ENCODE data around the gene DPP6.

Gene DPP6

GRCh38 chr7:154289119-154289518 is 236.9 kb downstream of the DPP6 start:
- Histone ChIP-seq H3K4me3 (ENCODE audit: control insufficient read depth in 1 of 7, extremely low read depth in 1 of 7, insufficient read depth in 4 of 7, low read depth in 2 of 7, low read length in 6 of 7) (no peak overlapping the region), H3K4me1 (ENCODE audit: control extremely low read depth in 1 of 4, control insufficient read depth in 4 of 4, insufficient read depth in 4 of 4, low read length in 3 of 4) (no peaks in the 10 kb centered on the region), H3K27me3 (replicated peaks in 2 of 5; ENCODE audit: control insufficient read depth in 4 of 5, insufficient read depth in 5 of 5, low read length in 4 of 5) (no peaks in the 10 kb centered on the region), H3K9me3 (ENCODE audit: control extremely low read depth in 1 of 5, control insufficient read depth in 4 of 5, insufficient read depth in 2 of 5, low read depth in 1 of 5, low read length in 4 of 5) (no peaks in the 10 kb centered on the region), H3K36me3 (ENCODE audit: control insufficient read depth in 4 of 4, insufficient read depth in 4 of 4, low read length in 3 of 4) (no peaks in the 10 kb centered on the region), H3K27ac (ENCODE audit: insufficient read depth in 1 of 2, low read depth in 1 of 2, low read length in 2 of 2, poor library complexity in 1 of 2, severe bottlenecking in 2 of 2) (no peak overlapping the region)
- ChIA-PET CTCF (no interaction called here), POLR2A (no interaction called here)
- WGBS (ENCODE audit: insufficient coverage): 86% methylated on average over 4 of the region's 5 CpGs
- DNase-seq: no peak

- Histone ChIP-seq H3K36me3 (ENCODE audit: control insufficient read depth in 4 of 4, insufficient read depth in 4 of 4, low read length in 3 of 4) (no peaks in the 10 kb centered on the region), H3K27ac (ENCODE audit: insufficient read depth in 1 of 2, low read depth in 1 of 2, low read length in 2 of 2, poor library complexity in 1 of 2, severe bottlenecking in 2 of 2) (no peak overlapping the region), H3K4me3 (ENCODE audit: control insufficient read depth in 1 of 7, extremely low read depth in 1 of 7, insufficient read depth in 4 of 7, low read depth in 2 of 7, low read length in 6 of 7) (no peak overlapping the region), H3K9me3 (ENCODE audit: control extremely low read depth in 1 of 5, control insufficient read depth in 4 of 5, insufficient read depth in 2 of 5, low read depth in 1 of 5, low read length in 4 of 5) (no peaks in the 10 kb centered on the region), H3K4me1 (ENCODE audit: control extremely low read depth in 1 of 4, control insufficient read depth in 4 of 4, insufficient read depth in 4 of 4, low read length in 3 of 4) (no peaks in the 10 kb centered on the region), H3K27me3 (replicated peaks in 2 of 5; ENCODE audit: control insufficient read depth in 4 of 5, insufficient read depth in 5 of 5, low read length in 4 of 5) (no peaks in the 10 kb centered on the region)
- POLR2A ChIA-PET: no interaction called here
- WGBS (ENCODE audit: insufficient coverage): 82% methylated on average over 3 of the region's 4 CpGs
- CTCF ChIA-PET: no interaction called here
- DNase-seq: no peak
These were observed 244.2 kb downstream of the DPP6 start for GRCh38 chr7:154296443-154296842.

- Histone ChIP-seq H3K4me1 (ENCODE audit: control extremely low read depth in 1 of 4, control insufficient read depth in 4 of 4, insufficient read depth in 4 of 4, low read length in 3 of 4) (no peaks in the 10 kb centered on the region), H3K9me3 (ENCODE audit: control extremely low read depth in 1 of 5, control insufficient read depth in 4 of 5, insufficient read depth in 2 of 5, low read depth in 1 of 5, low read length in 4 of 5) (no peaks in the 10 kb centered on the region), H3K4me3 (ENCODE audit: control insufficient read depth in 1 of 7, extremely low read depth in 1 of 7, insufficient read depth in 4 of 7, low read depth in 2 of 7, low read length in 6 of 7) (no peak overlapping the region), H3K27me3 (replicated peaks in 2 of 5; ENCODE audit: control insufficient read depth in 4 of 5, insufficient read depth in 5 of 5, low read length in 4 of 5) (peaks cover 0 to 10% (median 6%) of the 10 kb centered on the region in 5 experiments), H3K27ac (ENCODE audit: insufficient read depth in 1 of 2, low read depth in 1 of 2, low read length in 2 of 2, poor library complexity in 1 of 2, severe bottlenecking in 2 of 2) (no peak overlapping the region), H3K36me3 (ENCODE audit: control insufficient read depth in 4 of 4, insufficient read depth in 4 of 4, low read length in 3 of 4) (no peaks in the 10 kb centered on the region)
- CTCF ChIA-PET: no interaction called here
- WGBS (ENCODE audit: insufficient coverage): 91% methylated on average over 4 of the region's 8 CpGs
- DNase-seq: no peak
- POLR2A ChIA-PET: no interaction called here
These were observed 247.5 kb downstream of the DPP6 start for GRCh38 chr7:154299736-154300135.

GRCh38 chr7:154302380-154302779 is 250.2 kb downstream of the DPP6 start:
- Histone ChIP-seq H3K4me1 (ENCODE audit: control extremely low read depth in 1 of 4, control insufficient read depth in 4 of 4, insufficient read depth in 4 of 4, low read length in 3 of 4) (no peaks in the 10 kb centered on the region), H3K27ac (ENCODE audit: insufficient read depth in 1 of 2, low read depth in 1 of 2, low read length in 2 of 2, poor library complexity in 1 of 2, severe bottlenecking in 2 of 2) (no peak overlapping the region), H3K27me3 (replicated peaks in 2 of 5; ENCODE audit: control insufficient read depth in 4 of 5, insufficient read depth in 5 of 5, low read length in 4 of 5) (peaks cover 4 to 27% (median 11%) of the 10 kb centered on the region in 5 experiments), H3K36me3 (ENCODE audit: control insufficient read depth in 4 of 4, insufficient read depth in 4 of 4, low read length in 3 of 4) (no peaks in the 10 kb centered on the region), H3K9me3 (ENCODE audit: control extremely low read depth in 1 of 5, control insufficient read depth in 4 of 5, insufficient read depth in 2 of 5, low read depth in 1 of 5, low read length in 4 of 5) (peaks cover 0 to 3% (median 0%) of the 10 kb centered on the region in 5 experiments), H3K4me3 (ENCODE audit: control insufficient read depth in 1 of 7, extremely low read depth in 1 of 7, insufficient read depth in 4 of 7, low read depth in 2 of 7, low read length in 6 of 7) (no peak overlapping the region)
- WGBS (ENCODE audit: insufficient coverage): 88% methylated on average over 1 of the region's 2 CpGs
- CTCF ChIA-PET: no interaction called here
- no peak for DNase-seq
- POLR2A ChIA-PET: no interaction called here

GRCh38 chr7:154304231-154304630 is 252.0 kb downstream of the DPP6 start:
- ChIA-PET POLR2A (no interaction called here), CTCF (no interaction called here)
- no peak overlapping the region for H3K4me3 ChIP-seq (ENCODE audit: control insufficient read depth in 1 of 7, extremely low read depth in 1 of 7, insufficient read depth in 4 of 7, low read depth in 2 of 7, low read length in 6 of 7)

GRCh38 chr7:154304740-154305700 is 252.8 kb downstream of the DPP6 start:
- no peak for DNase-seq
- 13% methylated on average over 26 of the region's 57 CpGs for WGBS (ENCODE audit: insufficient coverage)
- peaks cover 0 to 3% (median 0%) of the 10 kb centered on the region in 5 experiments for H3K9me3 ChIP-seq (ENCODE audit: control extremely low read depth in 1 of 5, control insufficient read depth in 4 of 5, insufficient read depth in 2 of 5, low read depth in 1 of 5, low read length in 4 of 5)
- no peaks in the 10 kb centered on the region for H3K36me3 ChIP-seq (ENCODE audit: control insufficient read depth in 4 of 4, insufficient read depth in 4 of 4, low read length in 3 of 4)
- peaks cover 4 to 27% (median 11%) of the 10 kb centered on the region in 5 experiments for H3K27me3 ChIP-seq (replicated peaks in 2 of 5; ENCODE audit: control insufficient read depth in 4 of 5, insufficient read depth in 5 of 5, low read length in 4 of 5)
- H3K27ac ChIP-seq (ENCODE audit: insufficient read depth in 1 of 2, low read depth in 1 of 2, low read length in 2 of 2, poor library complexity in 1 of 2, severe bottlenecking in 2 of 2): no peak overlapping the region
- CTCF ChIA-PET: no interaction called here
- POLR2A ChIA-PET: no interaction called here
- H3K4me1 ChIP-seq (ENCODE audit: control extremely low read depth in 1 of 4, control insufficient read depth in 4 of 4, insufficient read depth in 4 of 4, low read length in 3 of 4): no peaks in the 10 kb centered on the region
- H3K4me3 ChIP-seq (ENCODE audit: control insufficient read depth in 1 of 7, extremely low read depth in 1 of 7, insufficient read depth in 4 of 7, low read depth in 2 of 7, low read length in 6 of 7): no peak overlapping the region

More at GRCh38 chr7:154304231-154304630, 252.0 kb downstream of the DPP6 start:
- WGBS (ENCODE audit: insufficient coverage): 46% methylated on average over 4 of the region's 4 CpGs
- DNase-seq: no peak
- Histone ChIP-seq H3K36me3 (ENCODE audit: control insufficient read depth in 4 of 4, insufficient read depth in 4 of 4, low read length in 3 of 4) (no peaks in the 10 kb centered on the region), H3K9me3 (ENCODE audit: control extremely low read depth in 1 of 5, control insufficient read depth in 4 of 5, insufficient read depth in 2 of 5, low read depth in 1 of 5, low read length in 4 of 5) (peaks cover 0 to 3% (median 0%) of the 10 kb centered on the region in 5 experiments), H3K4me1 (ENCODE audit: control extremely low read depth in 1 of 4, control insufficient read depth in 4 of 4, insufficient read depth in 4 of 4, low read length in 3 of 4) (no peaks in the 10 kb centered on the region), H3K27ac (ENCODE audit: insufficient read depth in 1 of 2, low read depth in 1 of 2, low read length in 2 of 2, poor library complexity in 1 of 2, severe bottlenecking in 2 of 2) (no peak overlapping the region), H3K27me3 (replicated peaks in 2 of 5; ENCODE audit: control insufficient read depth in 4 of 5, insufficient read depth in 5 of 5, low read length in 4 of 5) (peaks cover 4 to 27% (median 11%) of the 10 kb centered on the region in 5 experiments)

GRCh38 chr7:154306036-154306435 is 253.8 kb downstream of the DPP6 start:
- no peak for DNase-seq
- Histone ChIP-seq H3K4me3 (ENCODE audit: control insufficient read depth in 1 of 7, extremely low read depth in 1 of 7, insufficient read depth in 4 of 7, low read depth in 2 of 7, low read length in 6 of 7) (no peak overlapping the region), H3K9me3 (ENCODE audit: control extremely low read depth in 1 of 5, control insufficient read depth in 4 of 5, insufficient read depth in 2 of 5, low read depth in 1 of 5, low read length in 4 of 5) (peaks cover 0 to 3% (median 0%) of the 10 kb centered on the region in 5 experiments), H3K4me1 (ENCODE audit: control extremely low read depth in 1 of 4, control insufficient read depth in 4 of 4, insufficient read depth in 4 of 4, low read length in 3 of 4) (no peaks in the 10 kb centered on the region), H3K27ac (ENCODE audit: insufficient read depth in 1 of 2, low read depth in 1 of 2, low read length in 2 of 2, poor library complexity in 1 of 2, severe bottlenecking in 2 of 2) (no peak overlapping the region), H3K36me3 (ENCODE audit: control insufficient read depth in 4 of 4, insufficient read depth in 4 of 4, low read length in 3 of 4) (no peaks in the 10 kb centered on the region), H3K27me3 (replicated peaks in 2 of 5; ENCODE audit: control insufficient read depth in 4 of 5, insufficient read depth in 5 of 5, low read length in 4 of 5) (peaks cover 4 to 27% (median 11%) of the 10 kb centered on the region in 5 experiments)
- ChIA-PET CTCF (no interaction called here), POLR2A (no interaction called here)
- 93% methylated on average over 17 of the region's 18 CpGs for WGBS (ENCODE audit: insufficient coverage)
